NCI-H1105 treated with DMSO at 0.1 percent for 48 hours (cell line): ENCODE measurements around the gene GNG8.
"Not testable (repeated sequence)": the region's sequence is repeated elsewhere in the genome, so short reads cannot be mapped to it uniquely, and the experiment has no call there.

ENCODE experiments used
- DNase-seq: peaks from one replicate; lab custom pipeline; 2025; lab: John Stamatoyannopoulos, UW

Gene GNG8

GRCh38 chr19:46646402-46646801, 10.4 kb upstream of the GNG8 start:
- no peak for DNase-seq

- DNase-seq, result no peak
Observed at GRCh38 chr19:46644720-46645119, 8.7 kb upstream of the GNG8 start.

- no peak for DNase-seq
Observed at GRCh38 chr19:46640656-46641055, 4.7 kb upstream of the GNG8 start.

DNA sequence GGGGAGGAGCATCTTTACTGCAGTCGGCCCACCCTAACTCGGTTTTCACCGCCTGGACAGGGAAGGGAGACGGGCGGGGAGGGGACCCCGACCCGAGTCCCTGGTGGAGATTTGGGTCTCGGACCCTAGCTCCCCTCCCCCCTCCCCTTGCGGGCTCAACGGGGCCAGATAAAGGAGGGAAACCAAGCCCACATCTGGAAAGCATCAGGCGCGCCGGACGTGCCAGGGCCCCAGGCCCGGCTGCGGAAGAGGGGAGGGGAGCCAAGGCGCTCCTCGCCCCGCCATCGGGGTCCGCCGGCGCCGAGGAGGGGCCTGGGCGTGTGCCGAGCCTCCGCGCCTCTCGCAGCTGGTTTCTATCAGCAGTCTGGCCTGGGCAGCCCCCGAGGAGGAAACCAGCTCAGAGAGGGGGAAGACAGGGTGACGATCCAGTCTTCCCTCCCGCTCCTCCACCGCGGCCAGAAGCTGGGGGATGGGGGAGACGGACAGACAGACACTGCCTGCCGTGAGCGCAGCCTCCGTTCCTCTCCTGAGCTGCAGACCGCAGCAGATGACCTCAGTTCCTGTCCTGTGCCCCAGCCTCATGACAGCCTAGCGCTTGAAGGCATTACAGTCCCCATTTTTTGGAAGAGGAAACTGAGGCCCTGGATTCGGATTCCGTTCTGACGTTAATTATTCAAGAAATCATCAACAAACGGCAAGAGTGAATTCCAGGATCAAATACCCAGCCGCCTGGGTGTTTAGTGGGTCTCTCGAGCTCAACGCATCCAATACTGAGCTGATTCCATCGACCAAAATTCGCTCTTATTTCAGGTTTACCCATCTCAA, 3.6 kb upstream of the GNG8 start:
- peak; percentile 66 for DNase-seq

DNA sequence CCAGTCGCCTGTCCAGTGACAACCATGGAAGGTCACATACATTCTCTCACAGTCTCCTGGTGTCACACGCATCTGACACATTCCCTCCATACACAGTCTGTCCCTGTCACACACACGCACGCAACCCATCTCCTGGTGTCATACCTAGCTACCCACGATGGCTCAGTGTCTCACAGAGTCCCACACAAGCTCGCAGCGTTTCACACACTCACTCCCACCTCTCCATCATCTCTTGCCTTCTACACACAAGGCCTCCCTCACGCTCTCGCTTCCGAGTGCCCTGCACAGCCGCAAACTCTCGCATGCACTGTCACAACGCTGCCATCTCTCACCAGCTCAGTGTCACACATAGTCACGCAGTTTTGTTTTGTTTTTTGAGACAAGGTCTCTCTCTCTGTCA, 1.2 kb upstream of the GNG8 start:
- DNase-seq, result no peak

DNA sequence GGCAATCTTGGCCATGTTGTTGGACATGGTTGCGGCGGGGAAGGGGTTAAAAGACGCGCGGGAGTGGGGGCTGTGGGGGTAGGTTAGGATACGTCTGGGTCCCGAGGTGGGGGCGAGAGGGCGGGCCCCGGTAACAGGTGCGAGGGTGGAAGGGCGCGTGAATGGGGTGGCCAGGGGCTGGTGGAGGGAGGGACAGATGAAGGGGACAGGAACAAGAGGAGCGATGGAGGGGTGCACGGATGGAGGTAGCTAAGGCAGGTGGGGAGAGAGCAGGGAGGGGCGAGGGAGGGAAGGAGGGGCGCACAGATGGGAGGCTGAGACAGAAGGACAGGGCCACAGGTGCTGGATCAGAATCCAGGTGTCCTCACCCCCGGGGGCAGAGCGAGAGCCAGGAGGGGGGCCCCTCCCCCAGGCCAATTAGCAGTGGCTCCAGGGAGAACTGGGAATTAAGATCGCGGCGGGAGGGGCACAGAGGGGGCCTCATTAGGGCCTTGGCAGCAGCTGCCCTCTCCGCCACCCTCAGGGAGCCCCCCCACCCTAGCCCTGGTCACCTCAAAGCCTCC, 1.3 kb downstream of the GNG8 start:
- peak; percentile 88 for DNase-seq

GRCh38 chr19:46634045-46634655, 1.9 kb downstream of the GNG8 start:
- DNase-seq, result peak; percentile 71

GRCh38 chr19:46633130-46633529, 2.9 kb downstream of the GNG8 start:
- DNase-seq, result no peak

DNA sequence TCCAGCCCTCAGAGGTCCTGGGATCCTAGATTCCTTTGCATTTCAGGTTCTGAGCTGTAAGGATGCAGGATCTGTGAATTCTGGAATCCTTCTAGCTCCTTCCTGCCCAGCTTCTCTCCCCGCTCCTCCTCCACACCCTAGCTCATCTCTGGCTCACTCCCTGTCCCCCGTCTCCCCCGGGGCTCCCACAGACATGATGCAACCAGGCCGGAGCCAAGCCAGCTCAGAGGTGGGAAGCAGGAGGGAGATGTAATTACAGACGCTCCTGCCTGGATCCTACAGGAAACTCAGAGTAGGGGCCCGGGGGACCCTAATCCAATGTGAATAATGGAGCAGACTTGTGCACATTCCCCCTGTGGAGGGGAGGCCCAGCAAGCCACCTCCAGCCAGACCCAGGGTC, 4.5 kb downstream of the GNG8 start:
- no peak for DNase-seq

GRCh38 chr19:46630586-46631205, 5.3 kb downstream of the GNG8 start:
- no peak for DNase-seq

GRCh38 chr19:46629546-46630025, 6.4 kb downstream of the GNG8 start:
- DNase-seq, result no peak

- DNase-seq, result not testable (repeated sequence)
Observed at GRCh38 chr19:46628970-46629369, 7.0 kb downstream of the GNG8 start.

- no peak for DNase-seq
Observed at GRCh38 chr19:46626446-46626845, 9.6 kb downstream of the GNG8 start.

DNA sequence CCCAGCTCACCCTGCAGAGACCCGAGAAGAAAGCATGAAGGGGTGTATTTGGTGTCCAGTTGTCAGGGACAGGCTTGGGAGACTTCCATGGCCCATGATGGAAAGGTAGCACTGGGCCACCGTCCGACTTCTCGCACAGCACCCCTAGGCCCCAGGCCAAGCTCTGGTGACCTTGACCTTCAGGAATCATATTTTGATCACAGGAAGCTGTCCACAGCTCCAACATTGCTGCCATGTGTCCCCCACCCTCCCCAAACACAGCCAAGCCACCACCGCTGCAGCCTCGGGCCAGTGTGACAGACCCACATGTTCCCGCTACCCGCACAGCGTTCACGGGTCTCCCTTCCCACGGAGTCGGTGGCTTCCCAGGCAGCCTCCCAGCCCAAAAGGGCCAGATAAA, 10.3 kb downstream of the GNG8 start:
- DNase-seq, result no peak

- DNase-seq, result no peak
Observed at GRCh38 chr19:46624958-46625661, 10.9 kb downstream of the GNG8 start, which contains the start of gene PTGIR. Gene PTGIR (minus strand): TSS chr19:46625089. CDS start chr19:46624225, 864 bp downstream.

- DNase-seq, result no peak
Observed at GRCh38 chr19:46623915-46624502, 12.0 kb downstream of the GNG8 start.

DNA sequence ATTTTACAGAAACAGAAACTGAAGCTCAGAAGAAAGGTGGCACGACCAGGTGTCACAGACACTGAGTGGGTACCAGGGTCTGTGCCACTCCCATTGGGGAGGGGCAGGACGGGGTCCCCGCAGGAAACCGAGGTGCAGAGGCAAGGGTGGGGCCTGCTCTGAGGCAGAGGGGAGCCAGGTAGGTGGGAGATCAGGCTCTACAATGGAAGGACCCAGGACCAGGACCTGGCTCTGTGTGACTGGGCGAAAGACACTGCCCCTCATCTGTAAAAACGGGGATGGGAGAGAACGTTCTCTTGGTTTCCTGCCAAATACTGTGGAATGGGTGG, 13.9 kb downstream of the GNG8 start:
- no peak for DNase-seq

GRCh38 chr19:46621191-46622117, 14.5 kb downstream of the GNG8 start:
- no peak for DNase-seq

DNA sequence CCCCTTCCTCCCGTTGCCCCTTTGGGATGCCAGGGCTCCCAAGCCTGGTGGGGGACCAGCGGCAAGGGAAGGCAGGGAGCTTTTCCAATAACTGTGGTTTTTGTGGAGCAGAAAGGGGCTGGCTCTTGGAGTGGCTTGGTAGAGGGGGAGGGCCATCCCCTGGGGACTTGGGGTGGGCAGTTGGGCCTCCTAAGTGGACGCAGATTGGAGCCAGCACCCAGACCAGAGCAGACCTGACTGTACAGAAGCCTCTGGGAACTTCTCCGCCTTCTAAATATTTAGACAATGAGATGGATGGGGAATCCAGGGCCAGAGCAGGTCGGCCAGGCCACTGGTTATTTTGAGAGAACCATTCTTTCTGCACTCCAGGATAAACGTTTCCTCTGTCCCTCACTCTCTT, 15.3 kb downstream of the GNG8 start:
- DNase-seq, result no peak

GRCh38 chr19:46620267-46620666, 15.7 kb downstream of the GNG8 start:
- no peak for DNase-seq
